OCI-LY7 (cell line): ENCODE measurements around the gene C1orf116.
"Not testable (repeated sequence)": the region's sequence is repeated elsewhere in the genome, so short reads cannot be mapped to it uniquely, and the experiment has no call there.

Experiments
- CTCF ChIP-seq: fragments of 200-600 bp; sonication (generic); conservative IDR thresholded peaks from 2 replicates; pipeline ENCODE4 v1.5.1; 2014; ENCODE audit warnings: mild to moderate bottlenecking, antibody characterized with exemption, low read length, moderate library complexity, mixed read lengths
- EZH2phosphoT487 ChIP-seq: fragments of 200-600 bp; sonication (generic); IDR thresholded peaks from 2 replicates; pipeline ENCODE4 v1.6.1; 2018; ENCODE audit warnings: low read depth, borderline replicate concordance, mild to moderate bottlenecking, mixed run types, antibody characterized with exemption, low read length, moderate library complexity, mixed read lengths

DNA sequence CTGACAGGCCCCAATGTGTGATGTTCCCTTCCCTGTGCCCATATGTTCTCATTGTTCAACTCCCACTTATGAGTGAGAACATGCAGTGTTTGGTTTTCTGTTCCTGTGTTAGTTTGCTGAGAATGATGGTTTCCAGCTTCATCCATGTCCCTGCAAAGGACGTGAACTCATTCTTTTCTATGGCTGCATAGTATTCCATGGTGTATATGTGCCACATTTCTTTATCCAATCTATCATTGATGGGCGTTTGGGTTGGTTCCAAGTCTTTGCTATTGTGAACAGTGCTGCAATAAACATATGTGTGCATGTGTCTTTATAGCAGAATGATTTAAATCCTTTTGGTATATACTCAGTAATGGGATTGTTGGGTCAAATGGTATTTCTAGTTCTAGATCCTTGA lies 8.8 kb upstream of the C1orf116 start:
- not testable (repeated sequence) for TF ChIP-seq CTCF, EZH2phosphoT487
